NCI-H82 (cell line): ENCODE results near the gene WDR74.
"Not testable (repeated sequence)": the region's sequence is repeated elsewhere in the genome, so short reads cannot be mapped to it uniquely, and the experiment has no call there.

Experiments used
- DNase-seq: peaks from one replicate; lab custom pipeline; 2025; lab: John Stamatoyannopoulos, UW

The WDR74 gene

GRCh38 chr11:62840721-62841360 lies 1.5 kb upstream of the WDR74 start:
- DNase-seq, result peak; percentile 86

DNA sequence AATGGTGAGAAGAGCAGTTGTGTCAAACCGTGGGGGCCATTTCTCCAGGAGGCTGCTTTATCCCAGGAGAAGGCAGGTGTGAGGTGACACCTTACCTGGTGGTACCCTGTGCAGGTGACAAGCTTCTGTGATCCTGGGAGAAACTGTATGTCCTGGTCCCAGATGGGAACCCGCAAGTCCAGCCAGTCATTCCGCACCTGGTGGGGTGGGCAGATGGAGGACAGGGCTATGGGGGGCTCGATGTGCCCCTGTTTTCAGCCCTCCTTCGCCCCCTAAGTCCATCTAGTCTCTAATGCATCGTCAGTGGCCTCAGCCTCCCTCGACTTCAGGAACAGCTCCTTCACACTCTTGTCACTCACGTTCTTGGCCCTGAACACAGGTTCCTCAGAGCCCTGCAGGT lies 4.1 kb downstream of the WDR74 start:
- no peak for DNase-seq

- DNase-seq, result peak; percentile 76
These were observed 6.8 kb downstream of the WDR74 start, which contains the start of gene TEX54 for GRCh38 chr11:62832336-62833234. TEX54 (minus strand) TSS chr11:62832841.

DNA sequence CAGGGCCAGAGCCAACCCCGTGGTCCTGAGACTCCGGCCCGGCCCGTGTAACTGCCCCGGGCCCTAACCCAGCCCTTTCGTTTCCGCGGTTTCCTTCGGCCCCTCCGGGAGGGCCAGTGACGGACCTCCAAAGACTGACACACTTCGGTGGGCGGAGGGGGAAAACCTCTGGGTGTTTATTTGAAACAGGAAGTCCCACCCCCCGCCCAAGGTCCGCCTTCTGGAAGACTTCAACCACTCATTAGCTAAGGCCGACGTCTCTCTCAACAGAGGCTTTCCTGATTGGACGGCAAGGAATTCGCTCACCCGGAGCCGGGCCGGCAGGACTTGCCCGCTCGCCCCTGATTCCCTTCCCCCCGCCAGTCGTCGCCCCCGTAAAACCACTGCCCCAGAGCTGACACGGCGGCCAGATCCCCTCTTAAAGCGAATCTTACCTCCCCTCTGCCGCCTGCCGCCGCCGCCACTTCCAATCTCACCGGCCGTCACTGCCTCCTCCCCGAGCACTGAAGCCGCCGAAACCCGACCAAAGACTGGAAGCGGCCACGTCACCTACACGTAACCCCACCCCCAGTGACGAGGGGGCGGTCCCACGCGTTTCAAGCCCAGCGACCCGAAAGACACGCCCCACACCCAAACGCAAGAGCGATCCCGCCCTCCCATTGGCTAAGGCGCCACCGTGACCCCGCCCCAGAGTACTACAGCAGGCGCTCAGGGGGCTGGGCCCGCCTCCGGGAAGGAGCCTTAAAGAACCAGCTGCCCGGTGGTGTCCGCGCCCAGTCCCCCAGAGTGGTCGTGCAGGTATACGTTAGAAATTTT lies 7.7 kb downstream of the WDR74 start, which contains the start of gene STX5:
TSS of gene STX5 (minus strand) at position 532 of the 816 bp plus-strand sequence. CDS start 808 bp downstream, outside the sequence.
- peak; percentile 98 for DNase-seq

GRCh38 chr11:62830904-62831519 lies 8.4 kb downstream of the WDR74 start:
- DNase-seq, result peak; percentile 79

GRCh38 chr11:62828130-62828529 lies 11.3 kb downstream of the WDR74 start:
- DNase-seq, result not testable (repeated sequence)

DNA sequence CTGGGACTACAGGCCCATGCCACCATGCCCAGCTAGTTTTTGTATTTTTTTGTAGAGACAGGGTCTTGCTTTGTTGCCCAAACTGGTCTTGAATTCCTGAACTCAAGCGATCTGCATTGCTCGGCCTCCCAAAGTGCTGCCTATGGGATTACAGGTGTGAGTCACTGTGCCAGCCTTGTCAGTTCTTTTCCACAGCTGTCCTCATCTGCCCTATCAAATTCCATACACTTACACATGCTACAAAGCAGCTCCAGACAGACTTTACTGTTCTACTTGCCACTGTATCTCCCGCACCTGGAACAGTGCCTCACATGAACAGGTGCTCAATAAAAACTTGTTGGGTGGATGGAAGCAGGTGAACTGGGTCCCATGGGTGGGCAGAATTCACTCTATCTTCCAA lies 15.7 kb downstream of the WDR74 start:
- no peak for DNase-seq

- no peak for DNase-seq
These were observed 22.3 kb downstream of the WDR74 start for GRCh38 chr11:62817129-62817528.

DNA sequence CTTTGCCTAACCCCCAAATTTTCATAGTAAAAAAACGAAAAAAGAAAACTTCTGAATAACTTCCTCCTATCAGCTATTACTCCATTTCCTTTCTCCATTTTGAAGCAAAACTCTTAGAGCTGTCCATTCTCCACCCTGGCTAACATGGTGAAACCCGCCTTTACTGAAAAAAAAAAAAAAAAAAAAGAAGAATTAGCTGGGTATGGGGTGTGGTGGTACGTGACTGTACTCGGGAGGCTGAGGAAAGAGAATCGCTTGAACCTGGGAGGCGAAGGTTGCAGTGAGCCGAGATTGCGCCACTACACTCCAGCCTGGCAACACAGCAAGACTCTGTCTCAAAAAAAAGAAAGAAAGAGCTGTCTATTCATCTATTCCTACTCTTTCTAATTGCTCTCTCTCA lies 22.8 kb downstream of the WDR74 start:
- no peak for DNase-seq

- DNase-seq, result peak; percentile 40
These were observed 27.7 kb downstream of the WDR74 start for GRCh38 chr11:62811659-62812058.

DNA sequence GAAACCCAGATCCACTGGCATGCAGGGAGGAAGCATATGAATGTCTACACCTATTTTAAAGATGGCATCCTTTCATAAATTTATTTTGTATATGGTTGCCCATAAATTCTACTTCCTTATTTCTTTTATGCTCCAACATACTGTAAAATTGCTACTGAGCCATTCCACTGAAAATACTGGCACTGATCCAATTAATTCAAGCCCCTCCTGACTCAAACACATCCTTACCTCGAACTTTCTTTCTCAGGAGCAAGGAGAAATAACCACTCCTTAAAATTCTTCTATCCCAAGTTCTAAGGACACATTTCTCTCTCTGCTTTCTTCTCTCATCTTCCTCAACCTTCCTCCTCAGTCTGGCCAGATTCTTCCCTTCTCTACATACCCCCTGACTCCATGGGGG lies 28.6 kb downstream of the WDR74 start:
- DNase-seq, result no peak

DNA sequence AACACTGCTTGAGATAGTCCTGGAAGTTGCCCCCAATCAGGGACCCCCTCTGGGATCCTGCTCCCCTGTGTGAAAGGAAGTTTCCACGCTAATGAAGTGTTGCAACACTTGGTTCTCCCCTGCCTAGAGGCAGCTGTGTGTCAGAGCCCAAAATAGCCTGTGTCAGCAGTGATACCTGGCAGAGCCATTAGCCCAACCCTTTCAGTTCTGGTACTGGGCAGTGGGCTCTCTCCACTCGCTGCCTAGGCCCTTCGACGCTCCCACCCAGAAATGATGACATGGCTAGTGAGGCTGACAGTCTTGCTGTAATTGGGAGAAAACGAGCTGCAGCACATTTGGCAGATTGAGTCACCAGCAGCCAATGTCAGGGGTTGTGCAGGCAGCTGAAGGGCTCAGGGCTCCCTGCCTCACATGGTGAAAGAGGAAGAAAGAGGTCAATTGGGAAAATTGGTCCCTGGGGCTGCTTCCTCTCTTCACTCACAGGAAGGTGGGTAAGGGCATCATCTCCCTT lies 32.7 kb downstream of the WDR74 start:
- no peak for DNase-seq

- peak; percentile 68 for DNase-seq
These were observed 33.4 kb downstream of the WDR74 start for GRCh38 chr11:62805961-62806441.

GRCh38 chr11:62805076-62805892 lies 34.1 kb downstream of the WDR74 start, which contains the start of gene NXF1:
NXF1 (minus strand) TSS chr11:62805440; CDS start chr11:62805356, 84 bp downstream.
- DNase-seq, result peak; percentile 94

GRCh38 chr11:62804310-62805075 lies 34.9 kb downstream of the WDR74 start:
- peak; percentile 47 for DNase-seq

- no peak for DNase-seq
These were observed 38.3 kb downstream of the WDR74 start for GRCh38 chr11:62801071-62801470.

GRCh38 chr11:62799486-62799885 lies 39.9 kb downstream of the WDR74 start:
- DNase-seq, result no peak

DNA sequence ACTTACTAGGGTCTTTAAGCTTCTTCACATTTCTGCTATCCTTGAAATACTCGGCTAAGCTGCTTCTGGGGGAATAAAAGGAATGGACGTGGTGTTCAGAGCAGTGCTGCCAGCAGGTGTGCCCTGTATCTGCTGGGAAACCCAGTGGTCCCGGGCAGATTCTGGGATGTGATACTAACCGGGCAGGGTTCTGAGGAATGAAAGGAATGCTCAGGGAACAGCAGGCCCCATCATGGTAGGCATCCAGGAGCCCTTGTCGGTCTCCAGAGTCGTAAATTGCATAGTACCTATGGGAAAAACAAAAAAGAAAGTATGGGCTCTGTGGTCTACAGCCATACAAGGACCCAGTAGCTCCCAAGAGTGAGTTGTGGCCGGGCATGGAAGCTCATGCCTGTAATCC lies 43.1 kb downstream of the WDR74 start:
- no peak for DNase-seq

- DNase-seq, result no peak
These were observed 45.1 kb downstream of the WDR74 start for GRCh38 chr11:62794201-62794775.
